K562 (cell line): ENCODE data around the gene OR52B6. TPM values are rescaled to one million over a fixed set of nuclear protein-coding genes. Genes with fewer than 3 reads are reported as not detected.

Experiments
- CHD4 ChIP-seq: fragments of 200-600 bp; sonication (generic); IDR thresholded peaks from 3 replicates; pipeline ENCODE4 v1.6.1; 2012; ENCODE audit warnings: low read depth, mild to moderate bottlenecking, mixed read lengths, low read length, inconsistent platforms; ENCODE audit not compliant: insufficient read depth, insufficient replicate concordance, poor library complexity, severe bottlenecking
- ETS1 ChIP-seq: conservative IDR thresholded peaks from 2 replicates; pipeline ENCODE4 v1.6.1; 2011; ENCODE audit warnings: low read depth, mild to moderate bottlenecking, low read length; ENCODE audit not compliant: control insufficient read depth
- IFI16 ChIP-seq: fragments of 250-450 bp; sonication (Bioruptor Pico); IDR thresholded peaks from 2 replicates; pipeline ENCODE4 v2.1.2; 2022; ENCODE audit warnings: mild to moderate bottlenecking, inconsistent platforms
- MCM3 ChIP-seq: fragments of 450-650 bp; IDR thresholded peaks from 2 replicates; pipeline ENCODE4 v1.6.1; 2016
- MED1 ChIP-seq: sonication (generic); formaldehyde crosslinking; IDR thresholded peaks from 2 replicates; pipeline ENCODE4 v1.8.1; 2023; ENCODE audit warnings: missing genetic modification reagents, borderline replicate concordance
- PHF8 ChIP-seq: fragments of 200-600 bp; sonication (generic); IDR thresholded peaks from 2 replicates; pipeline ENCODE4 v1.6.1; 2012; ENCODE audit warnings: mixed run types, mild to moderate bottlenecking, inconsistent platforms, low read length, moderate library complexity, borderline replicate concordance
- RAD21 ChIP-seq, 2 experiments: fragments of 250-450 bp in 1 of 2; fragments of 450-650 bp in 1 of 2; sonication (Bioruptor Pico) in 1 of 2; formaldehyde crosslinking in 1 of 2; IDR thresholded peaks in 1 of 2; conservative IDR thresholded peaks in 1 of 2; 2 replicates each; pipeline versions ENCODE4 v1.4.0 to v1.8.0; 2020 to 2022; ENCODE audit warnings: mild to moderate bottlenecking in 2 of 2, moderate library complexity in 1 of 2
- SMARCA5 ChIP-seq: fragments of 450-650 bp; IDR thresholded peaks from 2 replicates; pipeline ENCODE4 v1.6.1; 2016
- SREBF1 ChIP-seq: fragments of 150-350 bp; IDR thresholded peaks from 2 replicates; pipeline ENCODE4 v1.6.1; 2014; ENCODE audit warnings: antibody characterized with exemption, low read depth, low read length, borderline replicate concordance
- TFE3 ChIP-seq: fragments of 450-650 bp; formaldehyde crosslinking; IDR thresholded peaks from 2 replicates; pipeline ENCODE4 v1.4.0; 2020; ENCODE audit warnings: mild to moderate bottlenecking, mixed read lengths
- ZNF197 ChIP-seq: fragments of 200-800 bp; sonication (Bioruptor generic); IDR thresholded peaks from 2 replicates; pipeline ENCODE4 v1.6.1; 2016; ENCODE audit warnings: low read depth, missing genetic modification characterization, missing compliant biosample characterization
- ZNF217 ChIP-seq: sonication (generic); formaldehyde crosslinking; IDR thresholded peaks from 2 replicates; pipeline ENCODE4 v1.8.0; 2022; ENCODE audit warnings: mild to moderate bottlenecking, missing genetic modification reagents
- ZNF77 ChIP-seq: fragments of 250-450 bp; sonication (Bioruptor Pico); IDR thresholded peaks from 2 replicates; pipeline ENCODE4 v1.5.0; 2020
- polyA plus RNA-seq, 8 experiments: library from polyadenylated mRNA; depleted of rRNA in 4 of 8; stranded (reverse) in 5 of 8; unstranded in 3 of 8; fragments of >200 nt; fragmentation: Nextera tagmentation in 2 of 8; fragmentation: Illumina TruSeq in 1 of 8; extraction: Ambion mirVana in 2 of 8; extraction: Trizol in 1 of 8; gene quantifications; 2 replicates each; pipeline versions ENCODE4 v1.2.1 to v1.2.3, GENCODE V29; 2011 to 2014; ENCODE audit warnings: inconsistent platforms in 1 of 8, missing spikeins in 1 of 8
- total RNA-seq, 7 experiments: library from RNA; depleted of rRNA in 6 of 7; stranded (reverse); fragments of >200 nt in 6 of 7; fragmentation: Illumina TruSeq in 2 of 7; extraction: Trizol in 2 of 7; gene quantifications; 2 replicates each; pipeline versions ENCODE4 v1.2.1 to v1.2.3, GENCODE V29; 2011 to 2021; ENCODE audit warnings: low replicate concordance in 1 of 7
- TF ChIP-seq, protein P1 (sequence below): fragments of 450-650 bp; conservative IDR thresholded peaks from 2 replicates; pipeline ENCODE4 v1.6.1; 2016; ENCODE audit warnings: missing genetic modification characterization, low read depth, mild to moderate bottlenecking, missing compliant biosample characterization, moderate library complexity
- TF ChIP-seq, protein P2 (sequence below), 2 experiments: fragments of 450-650 bp in 1 of 2; sonication (generic) in 1 of 2; formaldehyde crosslinking in 1 of 2; IDR thresholded peaks; 2 replicates each; pipeline versions ENCODE4 v1.7.1 to v1.9.0; 2016 to 2022; ENCODE audit warnings: inconsistent platforms in 1 of 2, mild to moderate bottlenecking in 1 of 2, missing genetic modification reagents in 1 of 2

Gene OR52B6
- total and polyA plus RNA-seq, 9 of the 15 experiments (the other 6 are each of a cell fraction or from before 2014, with no cell fraction given) = not detected

DNA sequence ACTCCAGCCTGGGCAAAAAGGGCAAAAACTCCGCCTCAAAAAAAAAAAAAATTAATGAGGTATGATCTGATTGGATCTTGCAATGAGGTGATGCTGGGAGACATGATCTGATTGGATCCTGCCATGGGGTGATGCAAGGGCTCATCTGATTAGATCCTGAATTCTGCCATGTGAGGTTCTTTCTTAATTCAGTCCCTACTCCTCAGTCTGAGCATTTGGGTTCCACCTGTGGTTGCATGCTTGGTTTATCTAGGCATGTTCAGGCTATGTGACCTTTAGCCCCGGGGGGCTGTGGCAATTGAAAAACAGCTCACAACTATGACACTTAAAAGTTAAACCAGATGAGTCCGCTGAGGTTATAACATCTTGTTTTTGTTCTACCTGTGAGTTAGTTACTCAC, 10.9 kb downstream of the OR52B6 start (continued):
- TF ChIP-seq CHD4 = no peak
- TF ChIP-seq ETS1 = no peak
- TF ChIP-seq, protein P1, sequence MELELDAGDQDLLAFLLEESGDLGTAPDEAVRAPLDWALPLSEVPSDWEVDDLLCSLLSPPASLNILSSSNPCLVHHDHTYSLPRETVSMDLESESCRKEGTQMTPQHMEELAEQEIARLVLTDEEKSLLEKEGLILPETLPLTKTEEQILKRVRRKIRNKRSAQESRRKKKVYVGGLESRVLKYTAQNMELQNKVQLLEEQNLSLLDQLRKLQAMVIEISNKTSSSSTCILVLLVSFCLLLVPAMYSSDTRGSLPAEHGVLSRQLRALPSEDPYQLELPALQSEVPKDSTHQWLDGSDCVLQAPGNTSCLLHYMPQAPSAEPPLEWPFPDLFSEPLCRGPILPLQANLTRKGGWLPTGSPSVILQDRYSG (tag) = no peak
- no peak for TF ChIP-seq ZNF197 (CRISPR knock-in tag)
- no peak for TF ChIP-seq MCM3
- no peak for TF ChIP-seq ZNF217 (CRISPR knock-in tag)
- TF ChIP-seq PHF8 = no peak
- no peak for TF ChIP-seq TFE3 (CRISPR knock-in tag)
- TF ChIP-seq RAD21 (CRISPR knock-in tag; conservative IDR thresholded peaks at IDR 0.05 in 1 of 2, IDR thresholded peaks at IDR 0.05 in 1 of 2) = no peak
- peak; percentile 97 for TF ChIP-seq SREBF1
- TF ChIP-seq ZNF77 (CRISPR knock-in tag) = no peak
- no peak for TF ChIP-seq MED1 (CRISPR knock-in tag)
- no peak for TF ChIP-seq SMARCA5
- TF ChIP-seq IFI16 (CRISPR knock-in tag) = no peak
- TF ChIP-seq, protein P2, sequence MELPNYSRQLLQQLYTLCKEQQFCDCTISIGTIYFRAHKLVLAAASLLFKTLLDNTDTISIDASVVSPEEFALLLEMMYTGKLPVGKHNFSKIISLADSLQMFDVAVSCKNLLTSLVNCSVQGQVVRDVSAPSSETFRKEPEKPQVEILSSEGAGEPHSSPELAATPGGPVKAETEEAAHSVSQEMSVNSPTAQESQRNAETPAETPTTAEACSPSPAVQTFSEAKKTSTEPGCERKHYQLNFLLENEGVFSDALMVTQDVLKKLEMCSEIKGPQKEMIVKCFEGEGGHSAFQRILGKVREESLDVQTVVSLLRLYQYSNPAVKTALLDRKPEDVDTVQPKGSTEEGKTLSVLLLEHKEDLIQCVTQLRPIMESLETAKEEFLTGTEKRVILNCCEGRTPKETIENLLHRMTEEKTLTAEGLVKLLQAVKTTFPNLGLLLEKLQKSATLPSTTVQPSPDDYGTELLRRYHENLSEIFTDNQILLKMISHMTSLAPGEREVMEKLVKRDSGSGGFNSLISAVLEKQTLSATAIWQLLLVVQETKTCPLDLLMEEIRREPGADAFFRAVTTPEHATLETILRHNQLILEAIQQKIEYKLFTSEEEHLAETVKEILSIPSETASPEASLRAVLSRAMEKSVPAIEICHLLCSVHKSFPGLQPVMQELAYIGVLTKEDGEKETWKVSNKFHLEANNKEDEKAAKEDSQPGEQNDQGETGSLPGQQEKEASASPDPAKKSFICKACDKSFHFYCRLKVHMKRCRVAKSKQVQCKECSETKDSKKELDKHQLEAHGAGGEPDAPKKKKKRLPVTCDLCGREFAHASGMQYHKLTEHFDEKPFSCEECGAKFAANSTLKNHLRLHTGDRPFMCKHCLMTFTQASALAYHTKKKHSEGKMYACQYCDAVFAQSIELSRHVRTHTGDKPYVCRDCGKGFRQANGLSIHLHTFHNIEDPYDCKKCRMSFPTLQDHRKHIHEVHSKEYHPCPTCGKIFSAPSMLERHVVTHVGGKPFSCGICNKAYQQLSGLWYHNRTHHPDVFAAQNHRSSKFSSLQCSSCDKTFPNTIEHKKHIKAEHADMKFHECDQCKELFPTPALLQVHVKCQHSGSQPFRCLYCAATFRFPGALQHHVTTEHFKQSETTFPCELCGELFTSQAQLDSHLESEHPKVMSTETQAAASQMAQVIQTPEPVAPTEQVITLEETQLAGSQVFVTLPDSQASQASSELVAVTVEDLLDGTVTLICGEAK (IDR thresholded peaks at IDR 0.05) = no peak
- TF ChIP-seq, protein P2 (CRISPR knock-in tag; IDR thresholded peaks at IDR 0.05) = no peak
